Measurements from ENCODE around the gene ANGPT4. TPM values are rescaled to one million over a fixed set of nuclear protein-coding genes. Genes with fewer than 3 reads are reported as not detected.

Gene ANGPT4
- total and polyA plus RNA-seq, 2 of the 13 experiments (the other 11 are each of a cell fraction or from before 2014, with no cell fraction given): not detected

DNA sequence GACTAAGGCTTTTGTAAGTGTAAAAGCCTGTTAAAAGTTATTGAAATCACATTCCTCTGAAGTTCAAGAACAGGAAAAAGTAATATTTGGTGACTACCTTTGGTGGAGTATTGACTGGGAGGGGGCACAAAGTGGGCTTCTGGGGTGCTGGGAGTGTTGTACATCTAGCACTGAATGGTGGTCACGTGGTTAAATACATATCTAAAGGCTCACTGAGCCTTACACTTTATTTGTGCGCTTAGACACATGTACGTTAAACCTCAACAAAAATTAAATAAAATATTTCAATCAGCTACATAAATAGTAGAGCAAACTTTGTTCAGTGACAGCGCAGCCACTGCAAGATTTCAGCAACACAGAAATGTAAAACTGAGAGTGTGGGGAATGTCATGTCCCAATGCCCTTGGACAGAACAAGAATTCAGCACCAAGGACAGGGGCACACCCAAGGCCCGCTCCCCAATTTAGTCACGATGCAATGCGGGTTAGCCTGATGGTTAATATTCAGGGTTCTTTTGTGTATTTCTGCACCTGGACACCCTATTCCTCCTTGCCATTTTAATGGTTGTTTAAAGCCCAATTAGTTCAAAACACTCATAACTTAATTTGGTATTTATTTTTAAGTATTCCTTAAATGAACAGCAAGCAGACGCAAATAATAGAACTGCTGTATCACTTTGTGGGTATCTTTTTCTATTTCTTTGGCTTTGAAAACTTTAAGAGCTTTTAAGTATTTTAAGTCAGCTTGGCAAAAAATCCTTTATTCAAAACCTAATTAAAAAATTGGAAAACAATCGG is 37.4 kb downstream of the ANGPT4 start (continued):
- TF ChIP-seq RFXANK (CRISPR knock-in tag; IDR thresholded peaks at IDR 0.05): 0 out of 2 replicates have a peak, but pooled peaks have one; percentile 38
- TF ChIP-seq ZNF644 (CRISPR knock-in tag; IDR thresholded peaks at IDR 0.05; ENCODE audit: low read depth): 0 out of 2 replicates have a peak, but pooled peaks have one; percentile 23
- TF ChIP-seq KDM3A (CRISPR knock-in tag; IDR thresholded peaks at IDR 0.05; ENCODE audit: low read depth): no peak
- peak; percentile 34; the same call in 1 of the 2 replicates for TF ChIP-seq ZBTB20 (CRISPR knock-in tag; IDR thresholded peaks at IDR 0.05; ENCODE audit: borderline replicate concordance, low read depth)
- TF ChIP-seq ZFP37 (CRISPR knock-in tag; IDR thresholded peaks at IDR 0.05; ENCODE audit: borderline replicate concordance): peak; percentile 61; the same call in 1 of the 2 replicates
- TF ChIP-seq ZSCAN9 (CRISPR knock-in tag; IDR thresholded peaks at IDR 0.05; ENCODE audit: borderline replicate concordance): peak; percentile 92
- TF ChIP-seq NFRKB (IDR thresholded peaks at IDR 0.05): no peak
- peak; percentile 98 for TF ChIP-seq MIER2 (CRISPR knock-in tag; IDR thresholded peaks at IDR 0.05)
- TF ChIP-seq, protein P1, sequence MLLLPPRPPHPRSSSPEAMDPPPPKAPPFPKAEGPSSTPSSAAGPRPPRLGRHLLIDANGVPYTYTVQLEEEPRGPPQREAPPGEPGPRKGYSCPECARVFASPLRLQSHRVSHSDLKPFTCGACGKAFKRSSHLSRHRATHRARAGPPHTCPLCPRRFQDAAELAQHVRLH (CRISPR knock-in tag; IDR thresholded peaks at IDR 0.05; ENCODE audit: borderline replicate concordance, low read depth): peak; percentile 43; the same call in 1 of the 2 replicates
- TF ChIP-seq, protein P2, sequence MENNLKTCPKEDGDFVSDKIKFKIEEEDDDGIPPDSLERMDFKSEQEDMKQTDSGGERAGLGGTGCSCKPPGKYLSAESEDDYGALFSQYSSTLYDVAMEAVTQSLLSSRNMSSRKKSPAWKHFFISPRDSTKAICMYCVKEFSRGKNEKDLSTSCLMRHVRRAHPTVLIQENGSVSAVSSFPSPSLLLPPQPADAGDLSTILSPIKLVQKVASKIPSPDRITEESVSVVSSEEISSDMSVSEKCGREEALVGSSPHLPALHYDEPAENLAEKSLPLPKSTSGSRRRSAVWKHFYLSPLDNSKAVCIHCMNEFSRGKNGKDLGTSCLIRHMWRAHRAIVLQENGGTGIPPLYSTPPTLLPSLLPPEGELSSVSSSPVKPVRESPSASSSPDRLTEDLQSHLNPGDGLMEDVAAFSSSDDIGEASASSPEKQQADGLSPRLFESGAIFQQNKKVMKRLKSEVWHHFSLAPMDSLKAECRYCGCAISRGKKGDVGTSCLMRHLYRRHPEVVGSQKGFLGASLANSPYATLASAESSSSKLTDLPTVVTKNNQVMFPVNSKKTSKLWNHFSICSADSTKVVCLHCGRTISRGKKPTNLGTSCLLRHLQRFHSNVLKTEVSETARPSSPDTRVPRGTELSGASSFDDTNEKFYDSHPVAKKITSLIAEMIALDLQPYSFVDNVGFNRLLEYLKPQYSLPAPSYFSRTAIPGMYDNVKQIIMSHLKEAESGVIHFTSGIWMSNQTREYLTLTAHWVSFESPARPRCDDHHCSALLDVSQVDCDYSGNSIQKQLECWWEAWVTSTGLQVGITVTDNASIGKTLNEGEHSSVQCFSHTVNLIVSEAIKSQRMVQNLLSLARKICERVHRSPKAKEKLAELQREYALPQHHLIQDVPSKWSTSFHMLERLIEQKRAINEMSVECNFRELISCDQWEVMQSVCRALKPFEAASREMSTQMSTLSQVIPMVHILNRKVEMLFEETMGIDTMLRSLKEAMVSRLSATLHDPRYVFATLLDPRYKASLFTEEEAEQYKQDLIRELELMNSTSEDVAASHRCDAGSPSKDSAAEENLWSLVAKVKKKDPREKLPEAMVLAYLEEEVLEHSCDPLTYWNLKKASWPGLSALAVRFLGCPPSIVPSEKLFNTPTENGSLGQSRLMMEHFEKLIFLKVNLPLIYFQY (CRISPR knock-in tag; IDR thresholded peaks at IDR 0.05; ENCODE audit: borderline replicate concordance): peak; percentile 45; the same call in 1 of the 2 replicates
- 0 out of 2 replicates have a peak, but pooled peaks have one; percentile 84 for TF ChIP-seq ZFP36L2 (CRISPR knock-in tag; IDR thresholded peaks at IDR 0.05)
- TF ChIP-seq ZNF337 (CRISPR knock-in tag; IDR thresholded peaks at IDR 0.05; ENCODE audit: borderline replicate concordance, low read depth): no peak
- TF ChIP-seq ZNF557 (CRISPR knock-in tag; IDR thresholded peaks at IDR 0.05): peak; percentile 85; the same call in 1 of the 2 replicates
- TF ChIP-seq ISX (CRISPR knock-in tag; conservative IDR thresholded peaks at IDR 0.05): 0 out of 2 replicates have a peak, but pooled peaks have one; percentile 78
- 0 out of 2 replicates have a peak, but pooled peaks have one; percentile 52 for TF ChIP-seq ZNF75D (CRISPR knock-in tag; IDR thresholded peaks at IDR 0.05; ENCODE audit: borderline replicate concordance)
- TF ChIP-seq HOXA5 (CRISPR knock-in tag; IDR thresholded peaks at IDR 0.05): peak; percentile 84; the same call in 1 of the 2 replicates
- TF ChIP-seq, protein P3, sequence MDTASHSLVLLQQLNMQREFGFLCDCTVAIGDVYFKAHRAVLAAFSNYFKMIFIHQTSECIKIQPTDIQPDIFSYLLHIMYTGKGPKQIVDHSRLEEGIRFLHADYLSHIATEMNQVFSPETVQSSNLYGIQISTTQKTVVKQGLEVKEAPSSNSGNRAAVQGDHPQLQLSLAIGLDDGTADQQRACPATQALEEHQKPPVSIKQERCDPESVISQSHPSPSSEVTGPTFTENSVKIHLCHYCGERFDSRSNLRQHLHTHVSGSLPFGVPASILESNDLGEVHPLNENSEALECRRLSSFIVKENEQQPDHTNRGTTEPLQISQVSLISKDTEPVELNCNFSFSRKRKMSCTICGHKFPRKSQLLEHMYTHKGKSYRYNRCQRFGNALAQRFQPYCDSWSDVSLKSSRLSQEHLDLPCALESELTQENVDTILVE (CRISPR knock-in tag; IDR thresholded peaks at IDR 0.05): peak; percentile 58; the same call in 1 of the 2 replicates
- TF ChIP-seq, protein P4, sequence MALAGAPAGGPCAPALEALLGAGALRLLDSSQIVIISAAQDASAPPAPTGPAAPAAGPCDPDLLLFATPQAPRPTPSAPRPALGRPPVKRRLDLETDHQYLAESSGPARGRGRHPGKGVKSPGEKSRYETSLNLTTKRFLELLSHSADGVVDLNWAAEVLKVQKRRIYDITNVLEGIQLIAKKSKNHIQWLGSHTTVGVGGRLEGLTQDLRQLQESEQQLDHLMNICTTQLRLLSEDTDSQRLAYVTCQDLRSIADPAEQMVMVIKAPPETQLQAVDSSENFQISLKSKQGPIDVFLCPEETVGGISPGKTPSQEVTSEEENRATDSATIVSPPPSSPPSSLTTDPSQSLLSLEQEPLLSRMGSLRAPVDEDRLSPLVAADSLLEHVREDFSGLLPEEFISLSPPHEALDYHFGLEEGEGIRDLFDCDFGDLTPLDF (CRISPR knock-in tag; IDR thresholded peaks at IDR 0.05): 0 out of 2 replicates have a peak, but pooled peaks have one; percentile 25
- TF ChIP-seq, protein P5, sequence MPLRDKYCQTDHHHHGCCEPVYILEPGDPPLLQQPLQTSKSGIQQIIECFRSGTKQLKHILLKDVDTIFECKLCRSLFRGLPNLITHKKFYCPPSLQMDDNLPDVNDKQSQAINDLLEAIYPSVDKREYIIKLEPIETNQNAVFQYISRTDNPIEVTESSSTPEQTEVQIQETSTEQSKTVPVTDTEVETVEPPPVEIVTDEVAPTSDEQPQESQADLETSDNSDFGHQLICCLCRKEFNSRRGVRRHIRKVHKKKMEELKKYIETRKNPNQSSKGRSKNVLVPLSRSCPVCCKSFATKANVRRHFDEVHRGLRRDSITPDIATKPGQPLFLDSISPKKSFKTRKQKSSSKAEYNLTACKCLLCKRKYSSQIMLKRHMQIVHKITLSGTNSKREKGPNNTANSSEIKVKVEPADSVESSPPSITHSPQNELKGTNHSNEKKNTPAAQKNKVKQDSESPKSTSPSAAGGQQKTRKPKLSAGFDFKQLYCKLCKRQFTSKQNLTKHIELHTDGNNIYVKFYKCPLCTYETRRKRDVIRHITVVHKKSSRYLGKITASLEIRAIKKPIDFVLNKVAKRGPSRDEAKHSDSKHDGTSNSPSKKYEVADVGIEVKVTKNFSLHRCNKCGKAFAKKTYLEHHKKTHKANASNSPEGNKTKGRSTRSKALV (CRISPR knock-in tag; IDR thresholded peaks at IDR 0.05): peak; percentile 59; the same call in 1 of the 2 replicates
- TF ChIP-seq ZNF7 (CRISPR knock-in tag; IDR thresholded peaks at IDR 0.05): 0 out of 2 replicates have a peak, but pooled peaks have one; percentile 46
- TF ChIP-seq ZNF256 (CRISPR knock-in tag; conservative IDR thresholded peaks at IDR 0.05): 0 out of 2 replicates have a peak, but pooled peaks have one; percentile 16
- TF ChIP-seq WIZ (CRISPR knock-in tag; IDR thresholded peaks at IDR 0.05): peak; percentile 96; the same call in 1 of the 2 replicates
